ENCODE data around the gene NDUFA13.

NDUFA13 gene

DNA sequence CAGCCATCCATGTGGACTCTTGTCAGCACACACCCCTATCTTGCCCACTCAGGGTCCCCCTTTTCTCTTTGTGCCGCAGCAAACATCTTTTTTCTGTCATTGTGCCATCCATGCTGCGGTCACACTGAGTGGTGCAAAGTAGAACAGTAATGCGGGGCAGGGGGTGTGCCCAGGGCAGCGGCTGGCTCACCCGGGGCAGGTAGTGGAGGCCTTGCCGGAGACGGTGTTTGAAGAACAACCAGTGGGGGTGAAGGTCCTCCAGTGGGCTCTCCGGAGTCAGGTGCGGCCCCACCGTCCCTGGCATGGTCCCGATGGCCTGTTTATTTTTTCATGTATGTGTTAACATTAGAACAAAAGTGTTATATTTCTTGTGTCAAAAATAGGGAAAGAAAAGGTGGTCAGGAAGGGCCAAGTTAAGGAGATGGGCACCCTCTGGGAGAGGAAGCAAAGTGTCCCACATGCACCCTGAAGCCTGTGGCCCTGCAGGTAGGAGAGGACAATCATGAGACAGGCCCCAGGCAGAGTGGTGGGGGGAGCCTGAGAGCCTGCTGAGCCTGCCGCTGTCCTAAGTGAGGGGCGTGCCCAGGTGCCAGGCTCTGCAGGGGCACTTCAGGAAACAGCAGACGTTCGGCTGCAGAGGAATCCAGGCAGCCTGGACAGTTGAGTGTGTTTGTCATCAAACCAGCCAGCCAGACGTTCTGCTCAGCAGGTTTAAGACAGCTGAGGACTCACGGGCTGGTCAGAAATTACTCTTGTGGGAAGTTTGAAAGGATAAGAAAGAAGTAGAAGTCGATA is 13.0 kb upstream of the NDUFA13 start:
- H3K4me3 ChIP-seq (ENCODE audit: low read depth, low read length): no peak overlapping the region
- in situ Hi-C loops (cut with HindIII; ENCODE audit: low sequenced_read_pairs): no loop called here
- no peak for DNase-seq (ENCODE audit: low read depth)
- TF ChIP-seq, protein P1, sequence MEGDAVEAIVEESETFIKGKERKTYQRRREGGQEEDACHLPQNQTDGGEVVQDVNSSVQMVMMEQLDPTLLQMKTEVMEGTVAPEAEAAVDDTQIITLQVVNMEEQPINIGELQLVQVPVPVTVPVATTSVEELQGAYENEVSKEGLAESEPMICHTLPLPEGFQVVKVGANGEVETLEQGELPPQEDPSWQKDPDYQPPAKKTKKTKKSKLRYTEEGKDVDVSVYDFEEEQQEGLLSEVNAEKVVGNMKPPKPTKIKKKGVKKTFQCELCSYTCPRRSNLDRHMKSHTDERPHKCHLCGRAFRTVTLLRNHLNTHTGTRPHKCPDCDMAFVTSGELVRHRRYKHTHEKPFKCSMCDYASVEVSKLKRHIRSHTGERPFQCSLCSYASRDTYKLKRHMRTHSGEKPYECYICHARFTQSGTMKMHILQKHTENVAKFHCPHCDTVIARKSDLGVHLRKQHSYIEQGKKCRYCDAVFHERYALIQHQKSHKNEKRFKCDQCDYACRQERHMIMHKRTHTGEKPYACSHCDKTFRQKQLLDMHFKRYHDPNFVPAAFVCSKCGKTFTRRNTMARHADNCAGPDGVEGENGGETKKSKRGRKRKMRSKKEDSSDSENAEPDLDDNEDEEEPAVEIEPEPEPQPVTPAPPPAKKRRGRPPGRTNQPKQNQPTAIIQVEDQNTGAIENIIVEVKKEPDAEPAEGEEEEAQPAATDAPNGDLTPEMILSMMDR (IDR thresholded peaks at IDR 0.05; ENCODE audit: low read depth, low read length, missing control alignments): no peak

DNA sequence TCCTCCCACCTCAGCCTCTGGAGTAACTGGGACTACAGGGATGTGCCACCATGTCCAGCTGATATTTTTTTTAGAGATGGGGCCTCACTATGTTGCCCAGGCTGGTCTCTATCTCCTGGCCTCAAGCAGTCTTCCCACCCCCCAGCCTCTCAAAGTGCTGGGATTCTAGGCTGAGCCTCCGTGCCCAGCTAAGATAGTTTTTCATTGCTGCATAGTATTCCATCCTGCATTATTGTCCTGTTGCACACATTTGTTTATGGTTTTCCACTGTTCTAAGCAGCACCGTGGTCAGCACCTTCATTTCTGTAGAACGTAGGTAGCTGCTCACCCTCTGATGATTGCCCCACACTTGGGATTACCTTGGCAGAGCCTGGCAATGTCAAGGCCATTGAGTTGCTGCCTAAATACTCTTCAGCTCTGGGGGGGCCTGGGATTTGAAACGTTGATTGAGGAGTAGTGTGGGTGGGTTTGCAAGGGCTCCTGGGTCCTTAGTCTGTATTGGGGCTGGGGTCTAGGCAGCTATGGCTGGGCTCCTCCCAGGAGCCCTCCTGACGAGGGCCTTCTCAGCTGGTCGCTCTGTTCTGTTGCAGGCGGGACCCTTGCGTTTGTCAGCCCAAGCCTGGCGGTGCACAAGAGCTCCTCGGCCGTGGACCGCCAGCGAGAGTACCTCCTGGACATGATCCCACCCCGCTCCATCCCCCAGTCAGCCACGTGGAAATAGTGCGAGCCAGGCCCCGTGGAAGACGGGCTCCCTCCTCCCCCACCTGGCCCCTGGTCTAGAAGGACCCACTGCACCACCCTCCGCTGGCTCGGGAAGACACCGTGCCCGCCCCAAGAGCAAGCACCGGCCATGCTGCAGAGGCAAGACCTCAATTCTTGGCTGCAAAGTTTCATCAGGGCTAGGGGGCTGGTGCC is 11.0 kb upstream of the NDUFA13 start:
- no peak overlapping the region for H3K4me3 ChIP-seq (ENCODE audit: low read depth, low read length)
- TF ChIP-seq, protein P1 (IDR thresholded peaks at IDR 0.05; ENCODE audit: low read depth, low read length, missing control alignments): no peak
- no peak for DNase-seq (ENCODE audit: low read depth)
- in situ Hi-C loops (cut with HindIII; ENCODE audit: low sequenced_read_pairs): no loop called here

DNA sequence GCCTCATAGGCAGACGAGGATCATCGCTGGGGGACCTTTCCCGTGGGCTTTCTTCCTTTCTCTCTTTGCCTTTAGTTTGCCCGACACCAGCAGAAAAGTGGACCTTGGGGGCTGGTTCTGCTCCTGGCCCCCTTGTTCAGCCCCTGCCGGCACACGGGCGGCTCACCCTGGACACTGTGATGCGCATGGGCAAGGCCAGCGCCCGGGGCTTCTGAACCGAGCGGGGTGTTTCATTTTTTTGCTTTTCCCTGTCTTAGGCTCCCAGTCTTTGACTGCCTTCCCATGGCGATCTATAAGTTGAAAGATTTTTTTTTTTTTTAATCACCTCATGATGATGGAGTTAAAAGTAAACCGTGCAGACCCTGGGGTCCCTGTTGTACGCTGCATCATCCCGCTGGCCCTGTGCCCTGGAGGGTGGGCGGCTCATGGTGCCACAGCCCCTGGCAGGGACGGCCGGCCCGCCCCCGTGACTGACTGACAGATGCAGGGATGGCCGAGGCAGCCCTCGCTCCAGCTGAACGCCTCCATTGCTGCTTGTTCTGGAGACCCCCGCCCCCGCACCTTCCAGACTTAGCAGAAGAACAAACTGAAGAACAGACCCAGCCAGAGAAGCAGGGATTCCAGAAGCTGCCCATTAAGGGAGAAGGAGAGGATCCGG is 10.2 kb upstream of the NDUFA13 start:
- no peak overlapping the region for H3K4me3 ChIP-seq (ENCODE audit: low read depth, low read length)
- no peak for DNase-seq (ENCODE audit: low read depth)
- TF ChIP-seq, protein P1 (IDR thresholded peaks at IDR 0.05; ENCODE audit: low read depth, low read length, missing control alignments): no peak
- in situ Hi-C loops (cut with HindIII; ENCODE audit: low sequenced_read_pairs): no loop called here

DNA sequence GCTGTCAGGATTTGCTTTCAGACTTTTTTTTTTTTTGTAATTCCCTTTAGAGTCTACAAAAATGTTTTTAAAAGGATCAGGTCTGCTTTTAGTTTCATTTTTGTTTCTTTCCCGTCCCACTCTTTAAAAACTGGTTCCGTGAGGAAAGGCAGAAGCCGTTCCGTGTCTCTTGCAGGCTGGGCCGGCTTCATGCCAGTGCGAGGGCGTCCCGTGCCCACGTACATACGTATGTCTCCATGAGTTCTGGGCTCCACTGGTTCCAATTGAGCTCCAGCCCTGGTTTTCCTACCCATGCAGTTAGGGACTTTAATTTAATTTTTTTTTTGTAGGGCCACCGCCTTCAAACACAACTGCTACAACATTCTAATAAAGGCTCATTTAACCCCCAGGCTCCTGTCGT is 9.4 kb upstream of the NDUFA13 start:
- in situ Hi-C loops (cut with HindIII; ENCODE audit: low sequenced_read_pairs): no loop called here
- no peak for DNase-seq (ENCODE audit: low read depth)
- H3K4me3 ChIP-seq (ENCODE audit: low read depth, low read length): no peak overlapping the region
- TF ChIP-seq, protein P1 (IDR thresholded peaks at IDR 0.05; ENCODE audit: low read depth, low read length, missing control alignments): no peak

DNA sequence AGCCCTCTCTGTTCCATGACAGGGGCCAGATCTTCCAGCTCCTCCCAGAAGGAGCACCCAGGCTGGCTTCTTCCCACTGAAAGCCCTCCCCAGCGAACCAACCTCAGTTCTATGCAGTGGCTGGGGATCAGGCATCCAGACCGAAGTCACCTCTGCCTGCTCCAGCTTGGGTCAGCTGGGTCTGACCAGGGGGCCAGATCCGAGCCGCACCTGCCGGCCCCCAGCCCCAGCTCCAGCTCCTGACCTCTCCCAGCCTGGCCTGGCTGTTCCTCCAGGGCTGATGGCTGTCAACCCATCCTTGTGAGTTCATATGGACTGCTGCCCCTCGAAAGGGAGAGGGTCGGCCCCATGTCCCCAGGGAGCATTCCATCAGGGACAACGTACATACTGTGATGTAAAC is 8.7 kb upstream of the NDUFA13 start:
- TF ChIP-seq, protein P1 (IDR thresholded peaks at IDR 0.05; ENCODE audit: low read depth, low read length, missing control alignments): no peak
- in situ Hi-C loops (cut with HindIII; ENCODE audit: low sequenced_read_pairs): no loop called here
- no peak overlapping the region for H3K4me3 ChIP-seq (ENCODE audit: low read depth, low read length)
- DNase-seq (ENCODE audit: low read depth): no peak

DNA sequence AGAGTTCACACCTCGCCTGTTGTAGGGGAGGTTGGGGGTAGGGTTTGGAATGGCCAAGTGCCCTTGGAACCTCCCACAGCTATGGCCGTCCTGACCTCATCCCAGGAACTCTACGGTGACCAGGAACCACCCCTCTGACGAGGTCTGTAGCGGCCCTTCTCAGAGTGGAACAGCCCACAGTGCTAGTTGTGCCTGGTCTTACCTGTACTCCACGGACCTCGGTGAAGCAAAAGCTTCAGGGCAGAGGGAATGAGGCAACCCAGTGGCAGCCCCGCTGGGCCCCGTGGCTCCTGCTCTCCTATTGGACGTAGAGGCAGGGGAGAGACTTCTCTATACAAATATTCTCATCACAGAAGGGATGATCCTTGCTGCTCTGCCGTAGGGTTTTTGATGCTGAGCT is 7.8 kb upstream of the NDUFA13 start:
- no peak overlapping the region for H3K4me3 ChIP-seq (ENCODE audit: low read depth, low read length)
- TF ChIP-seq, protein P1 (IDR thresholded peaks at IDR 0.05; ENCODE audit: low read depth, low read length, missing control alignments): no peak
- in situ Hi-C loops (cut with HindIII; ENCODE audit: low sequenced_read_pairs): no loop called here
- DNase-seq (ENCODE audit: low read depth): no peak

Measured in astrocyte of the cerebellum (primary cell).